ENCODE results near the gene AIFM3.

AIFM3 gene

DNA sequence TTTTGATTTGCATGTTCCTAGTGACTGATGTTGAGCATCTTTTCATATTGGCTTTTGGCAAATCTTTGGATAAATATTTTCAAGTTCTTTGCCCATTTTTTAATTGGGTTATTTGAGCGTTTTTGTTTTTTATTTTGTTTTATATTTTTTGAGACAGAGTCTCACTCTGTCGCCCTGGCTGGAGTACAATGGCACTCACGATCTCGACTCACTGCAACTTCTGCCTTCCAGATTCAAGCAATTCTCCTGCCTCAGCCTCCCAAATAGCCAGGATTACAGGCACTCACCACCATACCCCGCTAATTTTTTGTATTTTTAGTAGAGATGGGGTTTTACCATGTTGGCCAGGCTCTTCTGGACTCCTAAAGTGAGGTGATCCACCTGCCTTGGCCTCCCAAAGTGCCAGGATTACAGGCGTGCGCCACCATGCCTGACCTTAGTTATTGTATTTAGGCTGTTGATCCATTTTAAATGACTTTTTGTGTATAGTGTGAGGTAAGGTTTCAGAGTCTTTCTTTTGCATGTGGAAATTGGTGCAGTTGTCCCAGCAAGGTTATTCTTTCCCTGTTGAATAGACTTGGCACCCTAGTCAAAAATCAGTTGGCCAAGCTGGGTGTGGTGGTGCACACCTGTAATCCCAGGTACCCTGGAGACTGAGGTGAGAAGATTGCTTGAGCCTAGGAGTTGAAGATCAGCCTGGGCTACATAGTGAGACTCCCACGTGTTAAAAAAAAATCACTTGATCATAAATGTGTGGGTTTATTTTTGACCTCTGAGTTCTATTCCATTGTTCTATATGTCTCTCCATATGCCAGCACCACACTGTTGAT, 23.7 kb upstream of the AIFM3 start:
- Histone ChIP-seq H3K9ac (no peak overlapping the region), H3K36me3 (ENCODE audit: control insufficient read depth, insufficient read depth, low read length) (no peaks in the 10 kb centered on the region), H3K4me1 (peaks cover under 1% of the 10 kb centered on the region), H3K4me3 (ENCODE audit: low read depth, low read length) (no peak overlapping the region), H3K27me3 (ENCODE audit: control insufficient read depth, insufficient read depth, low read length) (no peaks in the 10 kb centered on the region), H3K9me3 (ENCODE audit: control insufficient read depth, low read length) (no peaks in the 10 kb centered on the region), H3K4me2 (ENCODE audit: low read length) (no peak overlapping the region), H3K27ac (no peak overlapping the region), H3K79me2 (peaks cover 52% of the 10 kb centered on the region), H2AFZ (no peak overlapping the region)
- TF ChIP-seq, protein P1, sequence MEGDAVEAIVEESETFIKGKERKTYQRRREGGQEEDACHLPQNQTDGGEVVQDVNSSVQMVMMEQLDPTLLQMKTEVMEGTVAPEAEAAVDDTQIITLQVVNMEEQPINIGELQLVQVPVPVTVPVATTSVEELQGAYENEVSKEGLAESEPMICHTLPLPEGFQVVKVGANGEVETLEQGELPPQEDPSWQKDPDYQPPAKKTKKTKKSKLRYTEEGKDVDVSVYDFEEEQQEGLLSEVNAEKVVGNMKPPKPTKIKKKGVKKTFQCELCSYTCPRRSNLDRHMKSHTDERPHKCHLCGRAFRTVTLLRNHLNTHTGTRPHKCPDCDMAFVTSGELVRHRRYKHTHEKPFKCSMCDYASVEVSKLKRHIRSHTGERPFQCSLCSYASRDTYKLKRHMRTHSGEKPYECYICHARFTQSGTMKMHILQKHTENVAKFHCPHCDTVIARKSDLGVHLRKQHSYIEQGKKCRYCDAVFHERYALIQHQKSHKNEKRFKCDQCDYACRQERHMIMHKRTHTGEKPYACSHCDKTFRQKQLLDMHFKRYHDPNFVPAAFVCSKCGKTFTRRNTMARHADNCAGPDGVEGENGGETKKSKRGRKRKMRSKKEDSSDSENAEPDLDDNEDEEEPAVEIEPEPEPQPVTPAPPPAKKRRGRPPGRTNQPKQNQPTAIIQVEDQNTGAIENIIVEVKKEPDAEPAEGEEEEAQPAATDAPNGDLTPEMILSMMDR (IDR thresholded peaks at IDR 0.05) = no peak

DNA sequence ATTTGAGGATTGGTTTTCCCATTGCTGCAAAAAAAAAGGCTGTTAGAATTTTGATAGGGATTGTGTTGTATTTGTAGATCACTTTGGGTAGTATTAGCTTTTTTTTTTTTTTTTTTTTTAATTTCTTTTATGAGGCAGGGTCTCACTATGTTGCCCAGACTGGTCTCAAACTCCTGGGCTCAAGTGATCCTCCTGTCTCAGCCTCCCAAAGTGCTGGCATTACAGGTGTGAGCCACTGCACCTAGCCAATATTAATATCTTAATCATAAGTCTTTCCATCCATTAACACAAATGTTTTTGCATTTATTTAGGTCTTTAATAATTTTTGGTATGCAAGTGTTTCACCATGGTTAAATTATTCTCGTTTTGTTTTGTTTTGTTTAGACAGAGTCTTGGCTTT, 23.0 kb upstream of the AIFM3 start:
- Histone ChIP-seq H3K79me2 (peaks cover 52% of the 10 kb centered on the region), H2AFZ (no peak overlapping the region), H3K36me3 (ENCODE audit: control insufficient read depth, insufficient read depth, low read length) (no peaks in the 10 kb centered on the region), H3K4me1 (no peaks in the 10 kb centered on the region), H3K4me2 (ENCODE audit: low read length) (no peak overlapping the region), H3K9ac (no peak overlapping the region), H3K27ac (no peak overlapping the region), H3K9me3 (ENCODE audit: control insufficient read depth, low read length) (no peaks in the 10 kb centered on the region), H3K27me3 (ENCODE audit: control insufficient read depth, insufficient read depth, low read length) (no peaks in the 10 kb centered on the region), H3K4me3 (ENCODE audit: low read depth, low read length) (no peak overlapping the region)
- TF ChIP-seq, protein P1 (IDR thresholded peaks at IDR 0.05) = no peak

DNA sequence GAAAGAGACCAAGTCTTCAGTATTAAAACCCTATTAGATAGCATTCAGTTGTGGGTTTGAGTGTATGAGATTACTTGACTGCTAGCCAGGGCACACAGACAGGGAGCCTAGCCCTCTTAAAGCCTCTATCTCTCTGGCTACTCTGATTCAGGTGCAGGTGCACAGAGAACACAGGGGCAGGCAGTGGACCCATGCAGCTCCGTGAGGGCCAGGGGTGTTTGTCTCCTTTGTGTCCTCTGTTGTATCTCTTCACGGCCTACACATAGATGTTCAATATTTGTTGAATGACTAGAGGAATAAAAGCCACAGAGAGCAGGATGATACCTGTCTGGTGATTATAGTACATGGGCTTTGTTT, 21.5 kb upstream of the AIFM3 start:
- Histone ChIP-seq H3K4me3 (ENCODE audit: low read depth, low read length) (no peak overlapping the region), H2AFZ (no peak overlapping the region), H3K27me3 (ENCODE audit: control insufficient read depth, insufficient read depth, low read length) (no peaks in the 10 kb centered on the region), H3K9me3 (ENCODE audit: control insufficient read depth, low read length) (no peaks in the 10 kb centered on the region), H3K4me2 (ENCODE audit: low read length) (no peak overlapping the region), H3K36me3 (ENCODE audit: control insufficient read depth, insufficient read depth, low read length) (no peaks in the 10 kb centered on the region), H3K79me2 (peaks cover 49% of the 10 kb centered on the region), H3K4me1 (no peaks in the 10 kb centered on the region), H3K27ac (no peak overlapping the region), H3K9ac (no peak overlapping the region)
- TF ChIP-seq, protein P1 (IDR thresholded peaks at IDR 0.05) = no peak

DNA sequence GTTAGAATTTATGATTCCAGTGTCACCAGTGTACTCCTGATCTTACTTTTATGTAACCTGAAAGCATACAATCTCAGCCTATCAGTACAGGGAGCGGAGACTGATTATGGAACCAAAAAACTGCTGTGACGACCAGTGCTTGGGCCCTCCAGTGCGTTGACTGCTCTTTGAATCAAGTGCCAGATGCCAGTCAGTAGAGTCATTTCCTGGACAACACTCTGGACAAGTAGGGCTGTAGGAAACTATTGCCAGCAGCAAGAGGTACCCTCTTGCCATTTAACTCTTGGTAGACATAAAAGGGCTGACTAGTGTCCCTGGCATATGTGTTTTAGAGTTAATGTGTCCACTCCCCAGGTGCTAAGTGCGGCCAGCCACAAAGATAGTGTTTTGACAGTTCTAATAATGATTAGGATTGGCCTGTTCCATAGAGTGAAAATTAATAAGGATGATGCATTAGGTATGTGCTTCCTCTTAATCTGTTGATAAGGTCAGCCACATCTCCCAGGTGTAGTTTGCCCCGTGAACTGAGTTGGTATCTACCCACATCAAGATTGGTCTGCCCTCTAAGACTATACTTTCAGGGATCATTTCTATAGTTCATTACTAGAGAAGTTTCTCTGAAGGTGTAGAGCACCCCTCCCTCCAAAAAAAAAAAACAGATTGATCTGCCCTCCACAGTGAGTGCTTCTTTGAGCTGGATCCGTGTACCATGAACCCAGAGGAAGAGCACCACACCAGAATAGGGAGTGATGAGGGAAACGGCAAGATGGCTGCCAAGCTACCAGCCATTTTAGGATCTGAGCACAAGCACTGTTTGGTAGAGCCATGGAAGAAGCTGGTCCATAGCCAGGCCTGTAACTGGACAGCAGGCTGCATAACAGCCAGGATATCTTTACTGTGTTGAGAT, 20.7 kb upstream of the AIFM3 start:
- TF ChIP-seq, protein P1 (IDR thresholded peaks at IDR 0.05) = no peak
- no peak overlapping the region for H3K9ac ChIP-seq
- no peaks in the 10 kb centered on the region for H3K4me1 ChIP-seq
- peaks cover 46% of the 10 kb centered on the region for H3K79me2 ChIP-seq
- H2AFZ ChIP-seq = no peak overlapping the region
- no peak overlapping the region for H3K27ac ChIP-seq
- H3K27me3 ChIP-seq (ENCODE audit: control insufficient read depth, insufficient read depth, low read length) = no peaks in the 10 kb centered on the region
- H3K36me3 ChIP-seq (ENCODE audit: control insufficient read depth, insufficient read depth, low read length) = no peaks in the 10 kb centered on the region
- H3K4me2 ChIP-seq (ENCODE audit: low read length) = no peak overlapping the region
- H3K9me3 ChIP-seq (ENCODE audit: control insufficient read depth, low read length) = no peaks in the 10 kb centered on the region
- no peak overlapping the region for H3K4me3 ChIP-seq (ENCODE audit: low read depth, low read length)
